ENCODE data around the gene VAV3. TPM values are rescaled to one million over a fixed set of nuclear protein-coding genes. Genes with fewer than 3 reads are reported as not detected.

The VAV3 gene
- total RNA-seq, 1 donor from 2014 or later = 2.6 TPM

- H2AFZ ChIP-seq (ENCODE audit: low read depth, low read length) = no peak overlapping the region
- Mint-ChIP-seq H3K4me1 (ENCODE audit: low read depth, unreplicated experiment) (peaks cover 4% of the 10 kb centered on the region), H3K4me3 (ENCODE audit: unreplicated experiment) (no peak overlapping the region), H3K9me3 (ENCODE audit: unreplicated experiment) (no peaks in the 10 kb centered on the region), H3K27me3 (ENCODE audit: low read depth, unreplicated experiment) (no peaks in the 10 kb centered on the region), H3K36me3 (ENCODE audit: low read depth, unreplicated experiment) (no peaks in the 10 kb centered on the region), H3K27ac (ENCODE audit: unreplicated experiment) (no peak overlapping the region)
- no peak for TF ChIP-seq CTCF (IDR thresholded peaks at IDR 0.05; ENCODE audit: insufficient read depth, low read depth, low read length)
- no peak for TF ChIP-seq EZH2 (IDR thresholded peaks at IDR 0.05; ENCODE audit: insufficient read depth, low read length)
- no peaks in the 10 kb centered on the region for H3K79me2 ChIP-seq (ENCODE audit: insufficient read depth, low read length)
- H3K9me3 ChIP-seq (ENCODE audit: insufficient read depth, low read depth, low read length) = no peaks in the 10 kb centered on the region
- no peak for FAIRE-seq
- H3K27ac ChIP-seq (ENCODE audit: low read depth, low read length) = no peak overlapping the region
- H3K4me1 ChIP-seq (ENCODE audit: insufficient read depth, low read length) = no peaks in the 10 kb centered on the region
- H3K4me3 ChIP-seq (ENCODE audit: insufficient read depth, low read depth, low read length) = no peak overlapping the region
- H4K20me1 ChIP-seq (ENCODE audit: insufficient read depth, low read length) = no peaks in the 10 kb centered on the region
- H3K4me2 ChIP-seq (ENCODE audit: low read length) = no peak overlapping the region
- H3K9ac ChIP-seq (ENCODE audit: low read length) = no peak overlapping the region
- H3K27me3 ChIP-seq (ENCODE audit: insufficient read depth, low read length) = no peaks in the 10 kb centered on the region
- DNase-seq (ENCODE audit: low read depth) = no peak
- H3K36me3 ChIP-seq (ENCODE audit: insufficient read depth, low read length) = no peaks in the 10 kb centered on the region
These were observed 281.8 kb downstream of the VAV3 start for GRCh38 chr1:107683191-107683657.

GRCh38 chr1:107682467-107682866, 282.5 kb downstream of the VAV3 start:
- Histone ChIP-seq H4K20me1 (ENCODE audit: insufficient read depth, low read length) (no peaks in the 10 kb centered on the region), H3K9me3 (ENCODE audit: insufficient read depth, low read depth, low read length) (no peaks in the 10 kb centered on the region), H3K27me3 (ENCODE audit: insufficient read depth, low read length) (no peaks in the 10 kb centered on the region), H3K27ac (ENCODE audit: low read depth, low read length) (no peak overlapping the region), H3K79me2 (ENCODE audit: insufficient read depth, low read length) (no peaks in the 10 kb centered on the region), H3K4me1 (ENCODE audit: insufficient read depth, low read length) (no peaks in the 10 kb centered on the region), H3K4me3 (ENCODE audit: insufficient read depth, low read depth, low read length) (no peak overlapping the region), H3K4me2 (ENCODE audit: low read length) (no peak overlapping the region), H3K9ac (ENCODE audit: low read length) (no peak overlapping the region), H2AFZ (ENCODE audit: low read depth, low read length) (no peak overlapping the region), H3K36me3 (ENCODE audit: insufficient read depth, low read length) (no peaks in the 10 kb centered on the region)
- Mint-ChIP-seq H3K27me3 (ENCODE audit: low read depth, unreplicated experiment) (no peaks in the 10 kb centered on the region), H3K27ac (ENCODE audit: unreplicated experiment) (no peak overlapping the region), H3K36me3 (ENCODE audit: low read depth, unreplicated experiment) (no peaks in the 10 kb centered on the region), H3K9me3 (ENCODE audit: unreplicated experiment) (no peaks in the 10 kb centered on the region), H3K4me1 (ENCODE audit: low read depth, unreplicated experiment) (peaks cover 4% of the 10 kb centered on the region), H3K4me3 (ENCODE audit: unreplicated experiment) (no peak overlapping the region)
- FAIRE-seq (no peak), DNase-seq (ENCODE audit: low read depth) (no peak)
- TF ChIP-seq EZH2 (IDR thresholded peaks at IDR 0.05; ENCODE audit: insufficient read depth, low read length) (no peak), CTCF (IDR thresholded peaks at IDR 0.05; ENCODE audit: insufficient read depth, low read depth, low read length) (no peak)

- Histone ChIP-seq H3K79me2 (ENCODE audit: insufficient read depth, low read length) (no peaks in the 10 kb centered on the region), H3K36me3 (ENCODE audit: insufficient read depth, low read length) (no peaks in the 10 kb centered on the region), H3K4me3 (ENCODE audit: insufficient read depth, low read depth, low read length) (no peak overlapping the region), H3K9me3 (ENCODE audit: insufficient read depth, low read depth, low read length) (no peaks in the 10 kb centered on the region), H4K20me1 (ENCODE audit: insufficient read depth, low read length) (no peaks in the 10 kb centered on the region), H3K4me1 (ENCODE audit: insufficient read depth, low read length) (no peaks in the 10 kb centered on the region), H3K4me2 (ENCODE audit: low read length) (no peak overlapping the region), H2AFZ (ENCODE audit: low read depth, low read length) (no peak overlapping the region), H3K27me3 (ENCODE audit: insufficient read depth, low read length) (no peaks in the 10 kb centered on the region), H3K27ac (ENCODE audit: low read depth, low read length) (no peak overlapping the region), H3K9ac (ENCODE audit: low read length) (no peak overlapping the region)
- TF ChIP-seq EZH2 (IDR thresholded peaks at IDR 0.05; ENCODE audit: insufficient read depth, low read length) (no peak), CTCF (IDR thresholded peaks at IDR 0.05; ENCODE audit: insufficient read depth, low read depth, low read length) (no peak)
- Mint-ChIP-seq H3K27ac (ENCODE audit: unreplicated experiment) (no peak overlapping the region), H3K4me1 (ENCODE audit: low read depth, unreplicated experiment) (peaks cover 4% of the 10 kb centered on the region), H3K27me3 (ENCODE audit: low read depth, unreplicated experiment) (no peaks in the 10 kb centered on the region), H3K36me3 (ENCODE audit: low read depth, unreplicated experiment) (no peaks in the 10 kb centered on the region), H3K9me3 (ENCODE audit: unreplicated experiment) (no peaks in the 10 kb centered on the region), H3K4me3 (ENCODE audit: unreplicated experiment) (no peak overlapping the region)
- no peak for FAIRE-seq
- DNase-seq (ENCODE audit: low read depth) = no peak
These were observed 283.9 kb downstream of the VAV3 start for GRCh38 chr1:107681001-107681479.

Measured in astrocyte (in vitro differentiated cells and primary cell).